Panc1 (cell line): ENCODE measurements around the gene ISCU. TPM values are rescaled to one million over a fixed set of nuclear protein-coding genes. Genes with fewer than 3 reads are reported as not detected.
"Not testable (repeated sequence)": the region's sequence is repeated elsewhere in the genome, so short reads cannot be mapped to it uniquely, and the experiment has no call there.

Source experiments
- ATAC-seq: fragments of 200-7000 bp; cut with Tn5 transposase; 2 replicates; pipeline ENCODE4 v1.9.1; 2020; ENCODE audit warnings: mild to moderate bottlenecking, moderate library complexity
- BruUV-seq: library from RNA; stranded (reverse); fragments of 400-500 nt; replicated peaks from 2 replicates; lab custom pipeline; 2021; lab: Mats Ljungman, UMichigan
- CTCF ChIA-PET: fragments of 300-600 bp; sonication (Branson Sonifier 250); formaldehyde crosslinking; loops from one replicate; lab custom pipeline; 2022; ENCODE audit warnings: antibody characterized with exemption; lab: Charles Lee
- POLR2A ChIA-PET: fragments of 300-600 bp; sonication (Branson Sonifier 250); formaldehyde crosslinking; loops from one replicate; lab custom pipeline; 2022; ENCODE audit warnings: antibody characterized with exemption; lab: Charles Lee
- DNase-seq: peaks from one replicate; pipeline ENCODE4 v3.0.0-alpha.2; 2010; ENCODE audit warnings: low read depth, low spot score
- H3K27ac ChIP-seq: 2 replicates; pipeline ENCODE4 v1.5.1; 2011; ENCODE audit warnings: mild to moderate bottlenecking, low read length, inconsistent platforms
- H3K27me3 ChIP-seq: fragments of 200-500 bp; sonication (Bioruptor generic); 2 replicates; pipeline ENCODE4 v1.6.0; 2014; ENCODE audit warnings: low read length, inconsistent platforms; ENCODE audit not compliant: control insufficient read depth, insufficient read depth
- H3K36me3 ChIP-seq: fragments of 200-500 bp; sonication (Bioruptor generic); 2 replicates; pipeline ENCODE4 v1.5.1; 2014; ENCODE audit warnings: inconsistent platforms, mild to moderate bottlenecking, low read length, moderate library complexity; ENCODE audit not compliant: control insufficient read depth, insufficient read depth
- H3K4me1 ChIP-seq: 2 replicates; pipeline ENCODE4 v1.5.1; 2011; ENCODE audit warnings: inconsistent platforms, mild to moderate bottlenecking, low read length, moderate library complexity; ENCODE audit not compliant: control insufficient read depth, insufficient read depth
- H3K4me3 ChIP-seq, 2 experiments: 2 replicates each; pipeline ENCODE4 v1.5.1; 2011 to 2012; ENCODE audit warnings: low read depth in 2 of 2, low read length in 2 of 2, mild to moderate bottlenecking in 2 of 2, inconsistent platforms in 1 of 2, moderate library complexity in 1 of 2
- H3K9me3 ChIP-seq: fragments of 200-500 bp; sonication (Bioruptor generic); 2 replicates; pipeline ENCODE4 v1.5.1; 2014; ENCODE audit warnings: low read depth, mild to moderate bottlenecking, inconsistent platforms, low read length, moderate library complexity; ENCODE audit not compliant: control insufficient read depth, insufficient read depth
- CTCF ChIP-seq: fragments of 450-650 bp; IDR thresholded peaks from 2 replicates; pipeline ENCODE4 v1.5.1; 2017; ENCODE audit warnings: mild to moderate bottlenecking
- SIN3A ChIP-seq: IDR thresholded peaks from 2 replicates; pipeline ENCODE4 v1.6.1; 2012; ENCODE audit warnings: low read depth, mild to moderate bottlenecking, low read length, moderate library complexity, borderline replicate concordance; ENCODE audit not compliant: insufficient read depth
- TCF7L2 ChIP-seq: IDR thresholded peaks from 2 replicates; pipeline ENCODE4 v1.6.1; 2011; ENCODE audit warnings: mild to moderate bottlenecking, low read depth, low read length, inconsistent platforms
- in situ Hi-C: cut with HindIII; loops from 2 replicates; pipeline ENCODE4 v1.10.0; 2016; ENCODE audit warnings: low sequenced_read_pairs, low pct_unique_long_range_greater_than_20kb
- intact Hi-C: fragments of 100-400 bp; cut with micrococcal nuclease; formaldehyde crosslinking; loops from one replicate; pipeline ENCODE4 v1.10.0; 2022; ENCODE audit not compliant: unreplicated experiment
- total RNA-seq: library from RNA; stranded (reverse); gene quantifications from one replicate; pipeline ENCODE4 v1.2.1, GENCODE V29; 2021; ENCODE audit not compliant: unreplicated experiment

ISCU gene
- total RNA-seq, 1 experiment from 2014 or later = 66.1 TPM

DNA sequence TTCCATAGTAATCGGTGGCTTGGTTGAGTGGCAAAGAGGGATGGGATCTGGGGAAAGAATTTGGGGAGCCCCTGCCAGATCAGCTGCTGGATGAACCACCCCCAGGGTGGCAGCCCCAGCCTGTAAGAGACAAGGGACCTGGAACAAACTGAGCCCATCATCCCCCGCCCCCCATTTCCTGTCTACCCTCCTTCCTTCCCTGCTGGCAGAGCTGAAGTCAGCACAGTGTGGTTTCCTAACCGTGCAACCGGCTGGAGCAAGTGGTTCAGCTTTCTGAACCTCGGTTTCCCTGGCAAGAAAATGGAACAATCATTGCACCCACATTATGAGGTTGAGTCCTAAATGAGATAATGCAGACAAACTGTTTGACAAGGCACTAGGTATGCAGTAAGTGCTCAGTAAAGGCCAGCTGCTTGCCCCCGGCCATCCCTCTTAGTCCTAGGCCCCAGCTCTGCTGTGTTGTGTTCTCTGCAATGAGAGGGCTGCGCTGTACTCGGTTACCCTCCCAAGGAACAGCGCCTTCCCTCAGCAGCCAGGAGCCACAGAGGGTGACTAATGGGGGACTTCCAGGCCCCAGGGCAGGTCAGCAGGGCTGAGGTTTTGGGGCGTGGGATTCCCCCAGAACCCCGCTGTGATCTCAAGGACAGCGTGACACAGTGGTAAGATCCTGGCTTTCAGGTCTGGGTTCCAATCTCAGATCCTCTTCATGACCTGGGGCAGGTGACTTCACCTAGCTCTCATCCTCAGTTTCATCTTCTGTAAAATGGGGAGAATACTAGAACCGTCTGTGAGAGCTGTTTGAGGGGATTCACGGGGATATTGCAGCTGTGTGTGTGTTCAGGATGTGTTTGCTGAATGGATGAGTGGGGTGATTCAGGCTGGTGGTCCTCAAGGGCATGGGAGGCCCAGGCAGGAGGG lies 54.8 kb downstream of the ISCU start:
- in situ Hi-C loops = no loop called here
- Histone ChIP-seq H3K27me3 (no peaks in the 10 kb centered on the region), H3K4me1 (peaks cover 19% of the 10 kb centered on the region), H3K36me3 (no peaks in the 10 kb centered on the region), H3K4me3 (no peak overlapping the region), H3K27ac (no peak overlapping the region), H3K9me3 (no peaks in the 10 kb centered on the region)
- TF ChIP-seq SIN3A = no peak
- CTCF ChIA-PET = interaction anchor here (0.9 to 2.3 kb wide), 6 partner anchors 31 to 55 kb away, joined by 3 to 17 read pairs (median 6); partner anchors contain the start of gene ISCU
- no TSS peak for BruUV-seq
- intact Hi-C loops = no loop called here
- DNase-seq (no peak), ATAC-seq (peak; percentile 64)
- POLR2A ChIA-PET = interaction anchor here (0.6 kb wide), 1 partner anchor 1562 kb away, joined by 4 read pairs; no protein-coding TSS in a partner anchor

DNA sequence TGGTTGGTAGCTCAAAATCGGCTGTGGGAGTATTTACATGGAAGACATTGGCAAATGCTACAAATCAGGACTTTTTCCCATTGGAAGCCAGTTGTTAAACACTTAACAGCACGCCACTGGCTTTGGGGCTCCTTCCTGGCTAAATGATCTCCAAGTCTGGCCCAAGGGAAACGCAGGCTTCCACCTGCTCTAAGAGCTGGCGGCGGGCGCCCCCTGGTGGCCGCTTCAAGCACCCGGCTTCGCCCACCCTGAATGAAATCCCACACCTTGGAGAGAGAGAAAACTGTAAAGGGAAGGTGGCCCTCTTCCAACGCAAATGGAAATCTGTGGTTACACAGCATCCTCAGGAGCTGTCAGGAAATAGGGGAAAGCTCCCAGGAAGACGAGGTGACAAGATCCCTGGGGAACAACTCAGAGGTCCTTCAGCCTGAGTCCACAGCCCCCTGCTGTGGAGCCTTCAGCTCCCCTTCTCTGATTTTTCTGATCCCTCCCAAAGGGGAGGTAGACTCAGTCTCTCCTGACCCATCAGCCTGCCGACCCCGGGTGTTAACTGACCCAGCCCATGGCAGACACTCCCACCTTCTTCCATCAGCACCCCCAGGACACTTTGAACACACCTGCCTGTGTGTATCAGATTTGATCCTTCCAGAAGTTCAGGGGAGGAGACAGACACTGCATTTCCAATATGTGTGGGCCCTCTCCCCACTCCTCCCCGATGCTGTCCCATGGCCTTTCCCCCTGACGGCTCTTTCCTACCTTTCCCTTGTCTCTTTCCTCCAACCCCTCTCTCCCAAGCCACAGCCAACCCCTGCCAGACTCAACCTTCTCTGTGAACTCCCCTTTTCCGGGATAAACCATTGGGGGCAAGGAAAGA lies 55.9 kb downstream of the ISCU start:
- in situ Hi-C loops (no loop called here), intact Hi-C loops (loop anchor here (1.0 kb wide), 1 partner anchor 55 kb away; no protein-coding TSS in a partner anchor)
- no peaks in the 10 kb centered on the region for H3K9me3 ChIP-seq
- no peaks in the 10 kb centered on the region for H3K27me3 ChIP-seq
- H3K4me1 ChIP-seq = peaks cover 13% of the 10 kb centered on the region
- no peak overlapping the region for H3K27ac ChIP-seq
- ChIA-PET POLR2A (no interaction called here), CTCF (interaction anchor here (0.6 to 2.3 kb wide), 9 partner anchors 9 to 58 kb away, joined by 3 to 17 read pairs (median 5); partner anchors contain the start of gene ISCU)
- ATAC-seq = peak; percentile 89
- no peak overlapping the region for H3K4me3 ChIP-seq
- H3K36me3 ChIP-seq = no peaks in the 10 kb centered on the region
- no peak for DNase-seq
- TF ChIP-seq TCF7L2 (no peak), CTCF (peak; percentile 98)
- BruUV-seq = no TSS peak

- H3K27me3 ChIP-seq, H3K27ac ChIP-seq, in situ Hi-C loops, H3K4me1 ChIP-seq, BruUV-seq, POLR2A ChIA-PET, DNase-seq, ATAC-seq, H3K36me3 ChIP-seq, H3K4me3 ChIP-seq, H3K9me3 ChIP-seq: not testable (repeated sequence)
- intact Hi-C loops = loop anchor here (1.0 kb wide), 1 partner anchor 56 kb away; no protein-coding TSS in a partner anchor
- CTCF ChIA-PET = interaction anchor here (0.6 to 2.3 kb wide), 3 partner anchors 9 to 233 kb away, joined by 3 to 17 read pairs (median 5); no protein-coding TSS in a partner anchor
Observed at GRCh38 chr12:108618953-108619274, 56.5 kb downstream of the ISCU start.

Other genes starting within 250 kb of the ISCU start
- 0.03 TPM for gene CMKLR1, start 223.3 kb upstream of the ISCU start, total RNA-seq
- 10.1 TPM for gene FICD, start 47.3 kb upstream of the ISCU start, total RNA-seq
- gene SART3, start 1.4 kb upstream of the ISCU start, total RNA-seq = 55.9 TPM
- not detected for gene TMEM119, start 35.5 kb downstream of the ISCU start, total RNA-seq
- gene SELPLG, start 71.3 kb downstream of the ISCU start, total RNA-seq = 0.41 TPM
- 165 TPM for gene CORO1C, start 168.9 kb downstream of the ISCU start, total RNA-seq